Upper lobe of left lung (tissue), 6 donors: ENCODE data around the gene ATP2B2. TPM values are rescaled to one million over a fixed set of nuclear protein-coding genes. Genes with fewer than 3 reads are reported as not detected.

Source experiments
- ATAC-seq, 2 donors: fragments of 200-7000 bp; cut with Tn5 transposase; one replicate each; pipeline ENCODE4 v1.9.1; 2022; ENCODE audit warnings: mild to moderate bottlenecking in 2 of 2, moderate library complexity in 2 of 2; ENCODE audit not compliant: low FRiP score in 2 of 2
- DNase-seq, 2 donors: peaks; one replicate each; pipeline ENCODE4 v3.0.0-alpha.2; 2019 to 2020
- H3K27ac ChIP-seq, 4 donors: fragments of 200-600 bp; sonication (generic); one replicate each; pipeline ENCODE4 v1.5.1; 2016 to 2019
- H3K27me3 ChIP-seq, 4 donors: fragments of 200-600 bp; sonication (generic); one replicate each; pipeline ENCODE4 v1.5.1; 2017 to 2019
- H3K36me3 ChIP-seq, 4 donors: fragments of 200-600 bp; sonication (generic); one replicate each; pipeline ENCODE4 v1.5.1; 2016 to 2019
- H3K4me1 ChIP-seq, 4 donors: fragments of 200-600 bp; sonication (generic); one replicate each; pipeline ENCODE4 v1.5.1; 2018 to 2019
- H3K4me3 ChIP-seq, 4 donors: fragments of 200-600 bp; sonication (generic); one replicate each; pipeline ENCODE4 v1.5.1; 2017 to 2019; ENCODE audit warnings: mild to moderate bottlenecking in 2 of 4, moderate library complexity in 1 of 4
- H3K9me3 ChIP-seq, 4 donors: fragments of 200-600 bp; sonication (generic); one replicate each; pipeline ENCODE4 v1.5.1; 2018 to 2019
- CTCF ChIP-seq, 6 experiments: fragments of 450-650 bp in 4 of 6; fragments of 200-600 bp in 2 of 6; sonication (generic) in 2 of 6; IDR thresholded peaks; one replicate each; pipeline ENCODE4 v1.5.1; 2016 to 2019; ENCODE audit warnings: antibody characterized with exemption in 6 of 6
- EP300 ChIP-seq, 4 donors: sonication (generic); formaldehyde crosslinking; IDR thresholded peaks; one replicate each; pipeline ENCODE4 v1.5.1; 2017; ENCODE audit warnings: antibody characterized with exemption in 4 of 4, control low read depth in 2 of 4
- POLR2A ChIP-seq, 4 donors: fragments of 450-650 bp; IDR thresholded peaks; one replicate each; pipeline ENCODE4 v1.5.1; 2016 to 2017; ENCODE audit warnings: antibody characterized with exemption in 4 of 4, mild to moderate bottlenecking in 2 of 4
- POLR2AphosphoS5 ChIP-seq, 2 donors: sonication (generic); formaldehyde crosslinking; IDR thresholded peaks; one replicate each; pipeline ENCODE4 v1.5.1; 2017; ENCODE audit warnings: antibody characterized with exemption in 2 of 2
- whole genome bisulfite sequencing, 2 donors: methylation state at CpG; one replicate each; pipeline ENCODE4 v1.1.5; 2017 to 2018; 5-methylcytosine and 5-hydroxymethylcytosine counted together
- total RNA-seq, 6 donors: library from RNA; depleted of rRNA in 4 of 6; stranded (reverse); fragments of >200 nt in 4 of 6; gene quantifications; one replicate each; pipeline versions ENCODE4 v1.1.0 to v1.2.1, GENCODE V29; 2016 to 2021
- donor health status: DM: no; HTN: no; CAD: no; lungs with moderate emphysema.
- donor health status: DM: no; HTN: yes; CAD: no; lungs with severe emphysema.

ATP2B2 gene
- total RNA-seq, 6 donors from 2014 or later: 0.13 to 0.30 TPM; not detected in 4

- Histone ChIP-seq H3K4me3 (no peak overlapping the region), H3K36me3 (peaks cover 0 to 58% (median 27%) of the 10 kb centered on the region in 4 donors), H3K27ac (no peak overlapping the region), H3K9me3 (no peaks in the 10 kb centered on the region), H3K4me1 (peaks cover 0 to 14% (median 7%) of the 10 kb centered on the region in 4 donors), H3K27me3 (no peaks in the 10 kb centered on the region)
- ATAC-seq (no peak), DNase-seq (no peak)
- no peak for TF ChIP-seq POLR2A (IDR thresholded peaks at IDR 0.05)
- no peak for TF ChIP-seq EP300 (IDR thresholded peaks at IDR 0.05)
- TF ChIP-seq POLR2AphosphoS5 (IDR thresholded peaks at IDR 0.05): no peak
- no peak for TF ChIP-seq CTCF (IDR thresholded peaks at IDR 0.05)
- WGBS, 2 donors: 93 to 96% methylated on average over 12 of the region's 12 CpGs
These were observed 217.3 kb downstream of the ATP2B2 start for GRCh38 chr3:10287936-10288574.

- Histone ChIP-seq H3K27ac (no peak overlapping the region), H3K36me3 (peaks cover 0 to 70% (median 31%) of the 10 kb centered on the region in 4 donors), H3K9me3 (no peaks in the 10 kb centered on the region), H3K27me3 (no peaks in the 10 kb centered on the region), H3K4me3 (no peak overlapping the region), H3K4me1 (peaks cover 0 to 4% (median 0%) of the 10 kb centered on the region in 4 donors)
- TF ChIP-seq POLR2AphosphoS5 (IDR thresholded peaks at IDR 0.05): no peak
- TF ChIP-seq CTCF (IDR thresholded peaks at IDR 0.05): peak in 2 of 6 experiments; percentile 19 to 42
- WGBS, 2 donors: 71 to 85% methylated on average over 1 to 2 of the region's 2 CpGs
- no peak for DNase-seq
- no peak for ATAC-seq
These were observed 218.6 kb downstream of the ATP2B2 start for GRCh38 chr3:10286596-10287295.

- Histone ChIP-seq H3K9me3 (no peaks in the 10 kb centered on the region), H3K4me3 (no peak overlapping the region), H3K4me1 (peaks cover 0 to 4% (median 0%) of the 10 kb centered on the region in 4 donors), H3K27ac (no peak overlapping the region), H3K36me3 (peaks cover 0 to 72% (median 34%) of the 10 kb centered on the region in 4 donors), H3K27me3 (no peaks in the 10 kb centered on the region)
- ATAC-seq (no peak), DNase-seq (no peak)
- 75 to 76% methylated on average over 5 of the region's 5 CpGs for WGBS, 2 donors
- TF ChIP-seq POLR2AphosphoS5 (IDR thresholded peaks at IDR 0.05): no peak
- TF ChIP-seq EP300 (IDR thresholded peaks at IDR 0.05): no peak
- TF ChIP-seq POLR2A (IDR thresholded peaks at IDR 0.05): no peak
- TF ChIP-seq CTCF (IDR thresholded peaks at IDR 0.05): no peak
These were observed 219.3 kb downstream of the ATP2B2 start for GRCh38 chr3:10286133-10286524.

- Histone ChIP-seq H3K4me1 (peaks cover 0 to 4% (median 0%) of the 10 kb centered on the region in 4 donors), H3K9me3 (no peaks in the 10 kb centered on the region), H3K36me3 (peaks cover 0 to 78% (median 38%) of the 10 kb centered on the region in 4 donors), H3K4me3 (no peak overlapping the region), H3K27me3 (no peaks in the 10 kb centered on the region), H3K27ac (no peak overlapping the region)
- 71 to 81% methylated on average over 12 of the region's 12 CpGs for WGBS, 2 donors
- DNase-seq (no peak), ATAC-seq (no peak)
- TF ChIP-seq POLR2AphosphoS5 (IDR thresholded peaks at IDR 0.05) (no peak), CTCF (IDR thresholded peaks at IDR 0.05) (no peak), EP300 (IDR thresholded peaks at IDR 0.05) (no peak), POLR2A (IDR thresholded peaks at IDR 0.05) (no peak)
These were observed 219.9 kb downstream of the ATP2B2 start for GRCh38 chr3:10285272-10286132.
